Mucosa of rectum (tissue), 2 donors: Measurements from ENCODE around the gene MGAT4C.
"Not testable (repeated sequence)": the region's sequence is repeated elsewhere in the genome, so short reads cannot be mapped to it uniquely, and the experiment has no call there.

Source experiments
- H3K27ac ChIP-seq, 2 donors: one replicate each; pipeline ENCODE4 v1.7.0; 2013; ENCODE audit warnings: inconsistent platforms in 2 of 2, low read depth in 2 of 2, low read length in 2 of 2
- H3K27me3 ChIP-seq, 2 donors: one replicate each; pipeline ENCODE4 v1.7.0; 2013; ENCODE audit warnings: low read length in 2 of 2; ENCODE audit not compliant: control insufficient read depth in 2 of 2, insufficient read depth in 2 of 2
- H3K36me3 ChIP-seq, 2 donors: one replicate each; pipeline ENCODE4 v1.7.0; 2013; ENCODE audit warnings: low read length in 2 of 2; ENCODE audit not compliant: control insufficient read depth in 2 of 2, insufficient read depth in 2 of 2
- H3K4me1 ChIP-seq, 2 donors: one replicate each; pipeline ENCODE4 v1.7.0; 2013; ENCODE audit warnings: low read length in 2 of 2, mild to moderate bottlenecking in 1 of 2; ENCODE audit not compliant: control insufficient read depth in 2 of 2, insufficient read depth in 2 of 2
- H3K4me3 ChIP-seq, 2 donors: one replicate each; pipeline ENCODE4 v1.7.0; 2013; ENCODE audit warnings: low read length in 2 of 2
- H3K9ac ChIP-seq, 2 donors: one replicate each; pipeline ENCODE4 v1.7.0; 2013; ENCODE audit warnings: low read length in 2 of 2, low read depth in 1 of 2, mild to moderate bottlenecking in 1 of 2
- H3K9me3 ChIP-seq, 2 donors: one replicate each; pipeline ENCODE4 v1.7.0; 2013; ENCODE audit warnings: low read length in 2 of 2; ENCODE audit not compliant: control insufficient read depth in 2 of 2
- donor health status: healthy.
- donor health status: Normal muscosa, but diverticular disease.

MGAT4C gene

DNA sequence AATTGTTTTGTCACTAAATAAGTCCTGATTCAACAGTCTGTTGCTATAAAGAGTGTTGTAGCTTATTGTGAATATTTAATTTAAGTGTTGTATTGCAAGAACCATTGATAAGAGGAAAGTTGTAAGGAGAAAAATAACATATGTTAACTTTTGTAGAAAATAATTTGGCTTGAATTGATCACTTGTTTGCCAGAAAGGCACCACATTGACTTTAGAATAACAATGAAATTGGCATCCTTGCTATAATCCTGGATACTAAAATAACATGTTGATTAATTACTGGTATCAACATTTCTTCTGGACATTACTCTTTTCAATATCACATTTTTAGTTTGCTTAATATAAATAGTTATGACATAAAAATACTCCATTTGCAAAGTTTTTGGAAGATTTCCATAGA lies 159.0 kb downstream of the MGAT4C start:
- no peak overlapping the region for H3K9ac ChIP-seq
- no peaks in the 10 kb centered on the region for H3K36me3 ChIP-seq
- no peaks in the 10 kb centered on the region for H3K9me3 ChIP-seq
- no peak overlapping the region for H3K4me3 ChIP-seq
- no peak overlapping the region for H3K27ac ChIP-seq
- no peaks in the 10 kb centered on the region for H3K27me3 ChIP-seq
- no peaks in the 10 kb centered on the region for H3K4me1 ChIP-seq

DNA sequence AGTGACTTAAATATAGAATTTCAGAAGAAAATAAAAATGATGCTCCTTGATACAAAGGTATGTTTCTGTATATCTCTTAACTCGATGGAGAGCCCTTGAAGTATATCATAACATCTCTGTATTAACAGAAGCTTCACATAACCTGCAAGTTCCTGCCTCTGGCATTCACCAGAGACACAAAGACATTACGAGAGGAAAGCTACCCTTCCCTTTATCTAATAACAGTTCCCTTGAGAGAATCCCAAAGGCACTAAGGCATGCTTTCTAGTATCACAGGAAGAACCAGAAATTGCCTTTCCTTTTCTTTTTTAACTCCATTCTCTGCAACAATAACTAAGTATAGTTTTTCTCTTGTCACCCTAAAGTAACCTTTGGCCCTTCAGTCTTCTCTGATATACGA lies 164.5 kb downstream of the MGAT4C start:
- Histone ChIP-seq H3K9me3 (no peaks in the 10 kb centered on the region), H3K27ac (no peak overlapping the region), H3K4me1 (no peaks in the 10 kb centered on the region), H3K27me3 (no peaks in the 10 kb centered on the region), H3K9ac (no peak overlapping the region), H3K36me3 (no peaks in the 10 kb centered on the region), H3K4me3 (no peak overlapping the region)

GRCh38 chr12:86081843-86082242 lies 174.3 kb downstream of the MGAT4C start:
- no peak overlapping the region for H3K4me3 ChIP-seq
- H3K27ac ChIP-seq = no peak overlapping the region
- no peaks in the 10 kb centered on the region for H3K9me3 ChIP-seq
- H3K36me3 ChIP-seq = no peaks in the 10 kb centered on the region
- H3K4me1 ChIP-seq = no peaks in the 10 kb centered on the region
- no peak overlapping the region for H3K9ac ChIP-seq
- no peaks in the 10 kb centered on the region for H3K27me3 ChIP-seq

GRCh38 chr12:86059052-86059451 lies 197.1 kb downstream of the MGAT4C start:
- H3K9me3 ChIP-seq, H3K27me3 ChIP-seq, H3K4me1 ChIP-seq, H3K36me3 ChIP-seq, H3K4me3 ChIP-seq, H3K9ac ChIP-seq, H3K27ac ChIP-seq: not testable (repeated sequence)

GRCh38 chr12:86057092-86057845 lies 198.9 kb downstream of the MGAT4C start:
- Histone ChIP-seq H3K27me3 (no peaks in the 10 kb centered on the region), H3K27ac (no peak overlapping the region), H3K9ac (no peak overlapping the region), H3K9me3 (no peaks in the 10 kb centered on the region), H3K4me3 (no peak overlapping the region), H3K36me3 (no peaks in the 10 kb centered on the region), H3K4me1 (no peaks in the 10 kb centered on the region)

GRCh38 chr12:86052921-86053320 lies 203.3 kb downstream of the MGAT4C start:
- H3K4me3 ChIP-seq = no peak overlapping the region
- H3K36me3 ChIP-seq = no peaks in the 10 kb centered on the region
- H3K27ac ChIP-seq = no peak overlapping the region
- H3K4me1 ChIP-seq = no peaks in the 10 kb centered on the region
- no peaks in the 10 kb centered on the region for H3K9me3 ChIP-seq
- no peaks in the 10 kb centered on the region for H3K27me3 ChIP-seq
- no peak overlapping the region for H3K9ac ChIP-seq

GRCh38 chr12:86050010-86050409 lies 206.2 kb downstream of the MGAT4C start:
- H3K4me3 ChIP-seq = no peak overlapping the region
- H3K4me1 ChIP-seq = no peaks in the 10 kb centered on the region
- no peaks in the 10 kb centered on the region for H3K9me3 ChIP-seq
- no peaks in the 10 kb centered on the region for H3K36me3 ChIP-seq
- H3K9ac ChIP-seq = no peak overlapping the region
- H3K27ac ChIP-seq = no peak overlapping the region
- no peaks in the 10 kb centered on the region for H3K27me3 ChIP-seq

DNA sequence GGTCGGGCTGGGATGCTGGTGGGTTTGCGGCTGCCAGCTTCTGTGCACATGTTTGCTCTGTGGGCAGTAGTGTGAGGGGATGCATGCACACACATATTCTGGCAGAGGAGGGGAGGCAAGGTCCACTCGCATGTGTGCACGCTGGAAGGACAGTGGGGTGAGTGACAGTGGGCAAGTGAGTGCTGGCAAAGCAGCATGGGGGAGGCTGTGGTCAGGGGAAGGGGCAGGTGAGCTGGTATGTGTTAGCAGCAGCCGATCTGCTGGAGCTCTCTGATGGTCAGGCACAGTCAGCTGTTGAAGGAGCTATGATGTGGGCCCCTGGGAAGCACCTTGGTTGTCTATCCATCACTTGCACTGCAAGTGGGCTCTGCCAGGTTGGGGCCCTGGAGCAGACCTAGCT lies 211.8 kb downstream of the MGAT4C start:
- H3K9ac ChIP-seq = no peak overlapping the region
- no peaks in the 10 kb centered on the region for H3K36me3 ChIP-seq
- no peak overlapping the region for H3K4me3 ChIP-seq
- H3K9me3 ChIP-seq = peaks cover 0 to 2% of the 10 kb centered on the region in 2 donors
- no peaks in the 10 kb centered on the region for H3K27me3 ChIP-seq
- H3K4me1 ChIP-seq = no peaks in the 10 kb centered on the region
- no peak overlapping the region for H3K27ac ChIP-seq

DNA sequence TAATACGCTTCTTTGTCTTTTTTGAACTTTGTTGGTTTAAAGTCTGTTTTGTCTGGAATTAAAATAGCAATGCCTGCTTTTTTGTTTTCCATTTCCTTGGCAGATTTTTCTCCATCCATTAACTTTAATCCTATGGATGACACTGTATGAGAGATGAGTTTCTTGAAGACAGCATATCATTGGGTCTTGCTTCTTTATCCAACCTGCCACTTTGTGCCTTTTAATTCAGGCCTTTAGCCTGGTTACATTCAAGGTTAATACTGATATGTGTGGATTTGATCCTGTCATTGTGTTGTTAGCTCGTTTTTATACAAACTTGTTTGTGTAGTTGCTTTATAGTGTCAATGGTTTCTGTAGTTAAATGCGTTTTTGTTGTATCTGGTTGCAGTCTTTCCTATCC lies 214.1 kb downstream of the MGAT4C start:
- peaks cover 0 to 2% of the 10 kb centered on the region in 2 donors for H3K9me3 ChIP-seq
- no peak overlapping the region for H3K9ac ChIP-seq
- H3K4me1 ChIP-seq = no peaks in the 10 kb centered on the region
- no peak overlapping the region for H3K27ac ChIP-seq
- no peaks in the 10 kb centered on the region for H3K36me3 ChIP-seq
- no peak overlapping the region for H3K4me3 ChIP-seq
- H3K27me3 ChIP-seq = no peaks in the 10 kb centered on the region

DNA sequence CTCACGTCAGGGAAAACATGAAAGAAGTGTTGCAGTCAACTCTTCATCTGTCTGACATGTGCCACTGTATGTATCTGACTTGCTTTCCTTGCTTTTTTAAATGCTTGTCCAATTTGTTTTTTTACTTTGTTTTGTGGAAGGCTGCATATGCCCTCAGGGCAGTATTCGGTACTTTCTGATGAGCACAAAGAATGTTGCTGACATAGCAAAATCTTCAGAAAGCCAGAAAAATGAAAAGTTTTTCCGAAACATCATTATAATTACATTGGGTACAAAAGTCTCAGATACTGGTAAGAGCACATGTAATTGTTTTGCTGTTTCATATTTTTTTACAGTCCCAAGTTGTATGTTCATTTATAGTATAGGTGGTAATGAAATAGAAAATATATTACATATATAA lies 237.8 kb downstream of the MGAT4C start:
- Histone ChIP-seq H3K9ac (no peak overlapping the region), H3K36me3 (no peaks in the 10 kb centered on the region), H3K4me3 (no peak overlapping the region), H3K9me3 (no peaks in the 10 kb centered on the region), H3K4me1 (no peaks in the 10 kb centered on the region), H3K27ac (no peak overlapping the region), H3K27me3 (no peaks in the 10 kb centered on the region)

GRCh38 chr12:86015026-86015425 lies 241.2 kb downstream of the MGAT4C start:
- no peaks in the 10 kb centered on the region for H3K4me1 ChIP-seq
- H3K4me3 ChIP-seq = no peak overlapping the region
- no peaks in the 10 kb centered on the region for H3K27me3 ChIP-seq
- no peak overlapping the region for H3K9ac ChIP-seq
- no peaks in the 10 kb centered on the region for H3K36me3 ChIP-seq
- no peaks in the 10 kb centered on the region for H3K9me3 ChIP-seq
- no peak overlapping the region for H3K27ac ChIP-seq
